SK-MEL-5 (cell line): ENCODE results near the gene UBE2G1. TPM values are rescaled to one million over a fixed set of nuclear protein-coding genes. Genes with fewer than 3 reads are reported as not detected.

Experiments used
- DNase-seq: peaks from one replicate; pipeline ENCODE4 v3.0.0-alpha.2; 2016; ENCODE audit warnings: low read depth, low spot score
- in situ Hi-C: cut with HindIII; loops from 2 replicates; pipeline ENCODE4 v1.10.0; 2016; ENCODE audit warnings: low sequenced_read_pairs, high pct_unique_total_duplicates, low pct_unique_long_range_greater_than_20kb
- polyA plus RNA-seq, 2 experiments: library from polyadenylated mRNA; depleted of rRNA; stranded (reverse); fragments of >200 nt; gene quantifications; 2 replicates each; pipeline ENCODE4 v1.2.3, GENCODE V29; 2015
- total RNA-seq: library from RNA; depleted of rRNA; stranded (reverse); fragments of >200 nt; shearing (Covaris generic); gene quantifications from 2 replicates; pipeline ENCODE4 v1.2.3, GENCODE V29; 2014; rRNA removed

The UBE2G1 gene
- 54.0 and 57.0 TPM in 2 replicates for total RNA-seq
- polyA plus RNA-seq (2015; cell fraction: cytosol; rRNA removed), result 58.3 and 61.2 TPM in 2 replicates
- 19.6 and 22.2 TPM in 2 replicates for polyA plus RNA-seq (2015; cell fraction: nucleus; rRNA removed)

- DNase-seq, result peak; percentile 99
- in situ Hi-C loops, result no loop called here
Observed at GRCh38 chr17:4366327-4367063, at the start of gene UBE2G1. UBE2G1 (minus strand) TSS chr17:4366675; CDS start chr17:4366316, 359 bp downstream.

DNA sequence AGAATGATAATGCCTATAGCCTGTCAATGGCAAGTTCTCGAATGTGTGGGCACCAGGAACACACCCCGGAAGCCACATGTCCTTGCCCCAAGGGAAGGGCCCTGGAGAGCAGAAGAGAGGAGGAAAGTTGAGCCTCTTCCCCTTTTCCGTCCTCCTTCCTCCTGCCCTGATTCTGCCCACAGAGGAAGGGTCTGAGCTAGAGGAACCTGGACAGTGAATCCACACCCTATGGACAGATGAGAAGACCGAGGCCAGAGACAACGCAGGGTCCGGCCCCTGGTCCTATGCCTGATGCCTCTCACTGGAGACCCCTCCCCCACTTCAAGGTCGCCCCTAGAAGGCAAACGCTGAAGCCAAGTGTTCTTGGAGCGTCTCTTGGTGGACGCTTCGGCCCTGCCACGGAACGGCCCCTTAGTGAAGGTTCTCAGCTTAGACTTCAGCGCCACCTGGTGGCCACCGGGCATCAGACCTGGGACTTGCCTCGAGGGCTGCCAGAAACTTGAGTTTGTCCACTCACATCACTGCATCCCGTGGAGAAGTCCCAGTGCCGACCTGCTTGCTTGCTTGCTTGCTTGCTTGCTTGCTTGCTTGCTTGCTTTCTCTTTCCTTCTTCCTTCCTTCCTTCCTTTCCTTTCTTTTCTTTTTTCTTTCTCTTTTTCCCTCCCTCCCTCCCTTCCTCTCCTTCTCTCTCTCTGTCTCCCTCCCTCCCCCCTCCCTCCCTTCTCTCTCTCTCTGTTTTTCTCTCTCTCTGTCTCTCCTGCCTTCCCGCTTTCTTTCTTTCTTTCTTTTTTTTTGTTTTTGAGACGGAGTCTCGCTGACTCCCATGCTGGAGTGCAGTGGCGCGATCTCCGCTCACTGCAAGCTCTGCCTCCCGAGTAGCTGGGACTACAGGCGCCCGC lies 46.7 kb upstream of the UBE2G1 start:
- peak; percentile 91 for DNase-seq
- in situ Hi-C loops, result no loop called here

GRCh38 chr17:4411201-4411600 lies 44.7 kb upstream of the UBE2G1 start:
- in situ Hi-C loops, result no loop called here
- no peak for DNase-seq

GRCh38 chr17:4409659-4410058 lies 43.2 kb upstream of the UBE2G1 start:
- in situ Hi-C loops, result no loop called here

GRCh38 chr17:4407851-4408250 lies 41.4 kb upstream of the UBE2G1 start:
- in situ Hi-C loops, result no loop called here
- no peak for DNase-seq

More at GRCh38 chr17:4409659-4410058, 43.2 kb upstream of the UBE2G1 start:
- no peak for DNase-seq

DNA sequence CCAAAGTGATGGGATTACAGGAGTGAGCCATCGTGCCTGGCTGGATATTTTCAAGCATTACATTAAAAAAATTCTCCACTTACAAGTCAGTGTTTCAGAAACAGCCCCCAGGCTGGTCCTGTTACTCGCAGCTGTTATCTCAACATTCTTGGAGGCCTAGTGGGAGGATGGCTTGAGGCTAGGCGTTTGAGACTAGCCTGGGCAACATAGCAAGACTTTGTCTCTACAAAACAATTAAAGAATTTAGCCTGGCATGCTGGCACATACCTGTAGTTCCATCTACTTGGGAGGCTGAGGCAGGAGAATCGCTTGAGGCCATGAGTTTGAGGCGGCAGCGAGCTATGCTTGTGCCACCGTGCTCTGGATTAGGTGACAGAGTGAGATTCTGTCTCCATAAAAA lies 40.7 kb upstream of the UBE2G1 start:
- in situ Hi-C loops, result no loop called here
- no peak for DNase-seq

DNA sequence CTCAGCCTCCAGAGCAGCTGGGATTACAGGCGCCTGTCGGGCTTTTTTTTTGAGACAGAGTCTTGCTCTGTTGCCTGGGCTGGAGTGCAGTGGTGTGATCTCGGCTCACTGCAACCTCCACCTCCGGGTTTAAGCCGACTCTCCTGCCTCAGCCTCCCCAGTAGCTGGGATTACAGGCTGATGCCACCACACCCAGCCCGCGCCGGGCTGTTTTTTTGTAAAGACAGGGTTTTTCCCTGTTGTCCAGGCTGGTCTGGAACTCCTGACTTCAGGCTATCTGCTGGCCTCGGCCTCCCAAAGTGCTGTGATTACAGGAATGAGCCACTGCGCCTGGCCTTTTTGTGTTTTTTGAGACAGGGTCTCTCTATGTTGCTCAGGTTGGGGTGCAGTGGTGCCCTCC lies 39.9 kb upstream of the UBE2G1 start:
- in situ Hi-C loops, result no loop called here
- DNase-seq, result no peak

DNA sequence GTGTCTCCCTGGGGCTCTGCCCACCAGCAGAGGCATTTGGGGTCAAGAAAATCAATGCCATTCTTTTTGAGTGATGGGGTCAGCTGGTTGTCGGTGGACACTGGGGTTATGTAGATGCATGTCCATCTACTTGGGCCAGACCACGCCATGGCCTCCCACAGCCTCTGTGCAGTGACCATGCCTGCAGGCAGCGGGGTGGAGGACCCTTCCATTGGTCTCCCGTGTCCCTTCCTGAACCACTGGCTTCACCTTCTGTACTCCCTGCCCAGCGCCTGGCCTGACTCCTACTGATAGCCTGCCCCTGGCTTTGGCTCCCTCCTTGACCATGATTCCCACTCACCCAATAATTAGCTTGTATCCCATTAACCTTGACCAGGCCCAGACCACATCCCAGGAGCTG lies 39.2 kb upstream of the UBE2G1 start:
- no peak for DNase-seq
- in situ Hi-C loops, result no loop called here

DNA sequence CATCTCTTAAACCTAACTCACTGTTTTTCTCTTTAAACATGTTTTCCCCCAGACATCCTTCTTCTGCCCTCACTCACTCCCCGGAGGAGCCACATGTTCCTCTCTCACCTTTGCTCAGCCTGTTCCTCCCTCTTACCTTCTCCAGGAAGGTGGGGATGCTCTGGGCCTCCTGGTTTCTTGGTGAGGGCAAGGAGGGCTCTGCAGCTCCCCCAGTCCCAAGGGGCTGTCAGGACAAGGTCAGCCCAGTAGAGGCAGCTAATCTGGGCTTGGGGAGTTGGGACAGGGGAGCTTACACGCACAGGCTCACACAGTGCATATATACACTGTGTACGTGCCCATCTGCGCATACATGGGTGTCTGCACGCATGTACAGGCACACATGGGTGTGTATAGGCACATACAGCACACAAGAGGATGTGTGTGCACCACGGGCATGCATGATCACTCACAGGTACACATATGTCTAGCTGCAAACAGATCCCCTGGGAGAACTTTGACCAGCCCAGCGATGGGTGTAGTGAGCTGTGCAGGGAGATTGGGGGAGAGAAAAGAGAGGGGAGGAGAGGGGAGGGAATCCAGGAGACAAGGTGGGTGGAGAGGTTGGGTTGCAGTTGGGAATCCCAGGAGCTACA lies 38.7 kb upstream of the UBE2G1 start:
- in situ Hi-C loops, result no loop called here
- no peak for DNase-seq

- no peak for DNase-seq
- in situ Hi-C loops, result no loop called here
Observed at GRCh38 chr17:4397840-4398239, 31.4 kb upstream of the UBE2G1 start.

GRCh38 chr17:4395111-4395478 lies 28.6 kb upstream of the UBE2G1 start:
- in situ Hi-C loops, result no loop called here
- DNase-seq, result no peak

GRCh38 chr17:4394208-4395110 lies 28.0 kb upstream of the UBE2G1 start:
- in situ Hi-C loops, result no loop called here
- DNase-seq, result peak; percentile 24

DNA sequence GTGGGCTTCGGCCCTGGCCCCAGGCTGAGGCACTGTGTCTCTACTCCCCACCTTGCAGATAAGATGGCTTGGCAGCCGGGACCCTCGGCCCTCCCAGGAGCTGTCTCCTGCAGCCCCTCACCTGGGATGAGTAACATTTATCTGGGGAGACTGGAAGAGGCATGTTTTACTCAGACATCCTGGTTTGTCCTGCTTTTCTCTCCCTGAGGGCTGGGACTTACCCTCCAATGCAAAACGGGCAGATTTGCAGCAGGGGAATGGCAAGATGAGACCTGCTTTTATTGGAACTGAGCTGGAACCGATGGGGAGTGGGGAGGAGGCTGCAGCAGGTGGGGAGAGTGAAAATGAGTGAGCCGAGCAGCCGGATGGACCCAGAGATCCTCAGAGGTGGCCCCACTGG lies 27.3 kb upstream of the UBE2G1 start:
- in situ Hi-C loops, result no loop called here
- no peak for DNase-seq

DNA sequence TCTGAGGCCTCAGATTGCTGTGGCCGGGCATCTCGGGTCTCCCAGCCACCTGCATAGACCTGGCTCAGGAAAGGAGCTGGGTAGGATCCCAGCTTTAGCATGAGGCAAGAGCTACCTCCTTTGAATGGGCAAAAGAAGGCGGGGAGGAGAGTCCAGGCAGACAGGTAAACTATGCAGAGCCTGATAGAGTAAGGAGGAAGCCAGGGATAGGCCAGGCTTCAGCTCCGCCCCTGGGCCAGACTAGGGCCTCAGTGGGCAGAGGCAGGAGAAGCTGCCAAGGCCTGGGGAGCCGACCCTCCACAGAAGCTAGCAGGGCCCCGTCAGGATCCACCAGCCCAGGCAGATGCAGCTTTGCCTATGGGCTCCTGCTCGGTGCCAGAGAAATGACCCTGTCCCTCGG lies 22.6 kb upstream of the UBE2G1 start:
- DNase-seq, result no peak
- in situ Hi-C loops, result no loop called here

- no peak for DNase-seq
- in situ Hi-C loops, result no loop called here
Observed at GRCh38 chr17:4387137-4387536, 20.7 kb upstream of the UBE2G1 start.

GRCh38 chr17:4386406-4386805 lies 19.9 kb upstream of the UBE2G1 start:
- no peak for DNase-seq
- in situ Hi-C loops, result no loop called here
